Measurements from ENCODE around the gene FGG. TPM values are rescaled to one million over a fixed set of nuclear protein-coding genes. Genes with fewer than 3 reads are reported as not detected.

The FGG gene
- total and polyA plus RNA-seq, 11 donors, result 0.35 to 1.0 (median 0.50) TPM; not detected in 8

DNA sequence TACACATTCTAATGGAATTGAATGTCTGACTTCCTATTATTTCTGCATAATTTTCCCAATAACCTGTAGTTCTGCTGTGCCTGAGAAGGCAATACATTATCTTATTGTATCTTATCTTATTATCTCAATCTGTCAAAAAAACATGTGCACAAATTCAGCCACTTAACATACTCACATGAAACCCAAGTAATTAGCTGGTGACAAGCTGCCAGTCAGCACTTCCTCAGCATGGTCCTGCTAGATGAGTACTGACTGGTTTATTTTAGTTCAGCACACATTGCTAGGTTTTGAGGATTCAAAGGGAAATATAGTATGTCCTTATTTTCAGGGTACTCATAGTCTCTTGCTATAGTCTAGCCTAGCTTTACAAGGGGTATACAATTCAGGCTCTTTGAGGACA lies 17.9 kb upstream of the FGG start:
- TF ChIP-seq, protein P1, sequence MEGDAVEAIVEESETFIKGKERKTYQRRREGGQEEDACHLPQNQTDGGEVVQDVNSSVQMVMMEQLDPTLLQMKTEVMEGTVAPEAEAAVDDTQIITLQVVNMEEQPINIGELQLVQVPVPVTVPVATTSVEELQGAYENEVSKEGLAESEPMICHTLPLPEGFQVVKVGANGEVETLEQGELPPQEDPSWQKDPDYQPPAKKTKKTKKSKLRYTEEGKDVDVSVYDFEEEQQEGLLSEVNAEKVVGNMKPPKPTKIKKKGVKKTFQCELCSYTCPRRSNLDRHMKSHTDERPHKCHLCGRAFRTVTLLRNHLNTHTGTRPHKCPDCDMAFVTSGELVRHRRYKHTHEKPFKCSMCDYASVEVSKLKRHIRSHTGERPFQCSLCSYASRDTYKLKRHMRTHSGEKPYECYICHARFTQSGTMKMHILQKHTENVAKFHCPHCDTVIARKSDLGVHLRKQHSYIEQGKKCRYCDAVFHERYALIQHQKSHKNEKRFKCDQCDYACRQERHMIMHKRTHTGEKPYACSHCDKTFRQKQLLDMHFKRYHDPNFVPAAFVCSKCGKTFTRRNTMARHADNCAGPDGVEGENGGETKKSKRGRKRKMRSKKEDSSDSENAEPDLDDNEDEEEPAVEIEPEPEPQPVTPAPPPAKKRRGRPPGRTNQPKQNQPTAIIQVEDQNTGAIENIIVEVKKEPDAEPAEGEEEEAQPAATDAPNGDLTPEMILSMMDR (IDR thresholded peaks at IDR 0.05), result no peak
- TF ChIP-seq POLR2A (IDR thresholded peaks at IDR 0.05), result no peak
- no peak overlapping the region for H3K4me3 ChIP-seq
- H3K27ac ChIP-seq, result no peak overlapping the region
- peaks cover 0 to 9% (median 0%) of the 10 kb centered on the region in 12 donors for H3K4me1 ChIP-seq
- no peaks in the 10 kb centered on the region for H3K36me3 ChIP-seq
- H3K27me3 ChIP-seq, result peaks cover 0 to 68% (median 6%) of the 10 kb centered on the region in 9 donors
- ATAC-seq, result no peak
- no peak for DNase-seq
- no peaks in the 10 kb centered on the region for H3K9me3 ChIP-seq
- intact Hi-C loops (cut with DNase I), result no loop called here

DNA sequence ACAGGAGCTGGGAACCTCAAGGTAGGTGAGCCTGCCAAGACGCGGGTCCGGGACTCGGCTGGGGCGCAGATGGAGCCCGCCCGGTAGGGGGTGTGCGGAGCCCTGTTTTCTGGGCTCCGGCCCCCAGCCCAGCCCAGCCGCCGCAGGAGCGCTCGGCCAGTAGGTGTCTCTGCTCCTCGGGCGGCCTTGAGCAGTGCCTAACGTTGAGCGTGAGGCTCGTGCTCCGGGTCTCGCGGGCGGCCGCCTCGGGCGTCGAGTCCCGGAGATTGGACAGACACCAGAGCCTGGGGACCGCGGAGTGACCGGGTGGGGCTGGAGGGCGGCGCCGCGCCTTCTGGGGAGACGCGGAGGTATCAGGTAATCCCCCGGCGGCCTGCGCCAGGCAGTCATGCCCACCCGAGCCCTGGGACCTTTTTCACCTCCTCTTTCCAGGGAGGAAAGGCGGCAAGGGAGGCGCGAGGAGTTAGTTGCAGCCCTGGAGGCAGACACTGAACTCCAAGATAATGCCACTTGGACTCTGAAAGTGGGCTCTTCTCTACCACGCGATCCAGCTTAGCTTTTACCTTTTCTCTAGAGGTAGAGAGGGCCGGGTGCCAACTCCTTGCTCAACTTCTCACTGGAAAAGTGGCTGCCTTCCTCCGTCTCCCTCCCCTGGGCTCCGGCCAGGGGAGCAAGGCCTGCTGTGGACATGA lies 14.5 kb upstream of the FGG start:
- ATAC-seq (peak in 3 of 4 donors; percentile 65 to 85 (median 76)), DNase-seq (peak in 4 of 5 donors; percentile 9 to 66 (median 40))
- peaks cover 0 to 9% (median 0%) of the 10 kb centered on the region in 12 donors for H3K4me1 ChIP-seq
- WGBS, 4 donors, result 4 to 13% (median 9%) methylated on average over 23 to 48 of the region's 48 CpGs
- peak overlapping the region in 11 of 12 donors; percentile 8 to 38 (median 31) for H3K4me3 ChIP-seq
- peaks cover 0 to 48% (median 6%) of the 10 kb centered on the region in 9 donors for H3K27me3 ChIP-seq
- no peak overlapping the region for H3K27ac ChIP-seq
- no peaks in the 10 kb centered on the region for H3K9me3 ChIP-seq
- no peak for TF ChIP-seq POLR2A (IDR thresholded peaks at IDR 0.05)
- TF ChIP-seq, protein P1 (IDR thresholded peaks at IDR 0.05), result peak in 9 of 12 donors; percentile 7 to 52 (median 31)
- no peaks in the 10 kb centered on the region for H3K36me3 ChIP-seq
- intact Hi-C loops (cut with DNase I), result no loop called here

DNA sequence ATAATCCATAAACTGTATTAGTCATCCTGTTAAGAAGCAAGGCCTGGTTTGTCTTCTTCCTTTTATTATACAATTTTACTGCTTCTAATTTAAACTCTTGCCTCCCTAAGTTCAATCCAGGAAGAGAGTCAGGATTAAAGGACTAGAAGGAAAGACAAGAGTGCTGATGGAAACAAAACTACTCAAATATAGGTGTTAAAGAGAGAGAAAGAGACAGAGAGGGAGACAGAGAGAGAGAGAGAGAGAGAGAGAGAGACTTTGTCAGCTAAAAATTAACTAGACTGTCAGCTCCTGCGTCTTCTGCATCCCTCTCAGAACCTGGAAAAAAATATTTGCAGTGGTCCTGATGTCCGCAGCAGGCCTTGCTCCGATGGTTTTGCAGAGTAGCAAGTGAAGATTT lies 13.5 kb upstream of the FGG start:
- H3K4me1 ChIP-seq, result peaks cover 0 to 9% (median 0%) of the 10 kb centered on the region in 12 donors
- no peak for TF ChIP-seq POLR2A (IDR thresholded peaks at IDR 0.05)
- TF ChIP-seq, protein P1 (IDR thresholded peaks at IDR 0.05), result no peak
- H3K4me3 ChIP-seq, result no peak overlapping the region
- intact Hi-C loops (cut with DNase I), result no loop called here
- H3K9me3 ChIP-seq, result no peaks in the 10 kb centered on the region
- no peak overlapping the region for H3K27ac ChIP-seq
- 76 to 85% (median 81%) methylated on average over 3 of the region's 3 CpGs for WGBS, 4 donors
- DNase-seq, result no peak
- H3K36me3 ChIP-seq, result no peaks in the 10 kb centered on the region
- H3K27me3 ChIP-seq, result peaks cover 0 to 43% (median 4%) of the 10 kb centered on the region in 9 donors
- no peak for ATAC-seq

DNA sequence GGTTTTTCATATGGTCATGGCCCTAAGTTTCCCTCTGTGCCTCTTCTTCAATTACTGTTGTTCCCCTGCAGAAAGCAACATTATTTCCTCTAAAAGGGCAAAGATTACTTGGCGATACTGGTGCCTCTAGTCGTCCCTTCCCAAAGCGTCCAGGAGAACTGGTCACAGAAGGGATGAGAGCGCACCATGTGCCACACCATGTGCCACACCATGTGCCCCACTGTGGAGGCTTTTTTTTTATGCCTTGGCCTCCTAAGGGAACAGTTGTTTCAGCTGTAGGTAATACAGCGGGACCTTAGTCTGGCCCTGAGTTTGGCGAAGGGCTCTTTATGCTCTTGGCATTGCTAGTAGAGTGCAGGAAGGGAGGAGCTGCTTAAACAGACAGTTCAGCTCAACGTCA lies 11.5 kb upstream of the FGG start:
- Histone ChIP-seq H3K4me3 (no peak overlapping the region), H3K27me3 (peaks cover 0 to 27% (median 4%) of the 10 kb centered on the region in 9 donors), H3K27ac (no peak overlapping the region), H3K4me1 (peaks cover 0 to 9% (median 0%) of the 10 kb centered on the region in 12 donors), H3K36me3 (no peaks in the 10 kb centered on the region), H3K9me3 (no peaks in the 10 kb centered on the region)
- DNase-seq (no peak), ATAC-seq (no peak)
- intact Hi-C loops (cut with DNase I), result loop anchor here in 5 of 10 donors (2.0 to 5.0 kb wide), 3 partner anchors 67 to 122 kb away; no protein-coding TSS in a partner anchor
- no peak for TF ChIP-seq POLR2A (IDR thresholded peaks at IDR 0.05)
- TF ChIP-seq, protein P1 (IDR thresholded peaks at IDR 0.05), result no peak
- 73 to 91% (median 82%) methylated on average over 7 of the region's 7 CpGs for WGBS, 4 donors

Data from heart left ventricle (tissue), 16 donors.